Karpas-422 (cell line): ENCODE data around the gene DMD. TPM values are rescaled to one million over a fixed set of nuclear protein-coding genes. Genes with fewer than 3 reads are reported as not detected.

Experiments
- DNase-seq: peaks from one replicate; pipeline ENCODE4 v3.0.0-alpha.2; 2015
- H2AFZ ChIP-seq: fragments of 200-600 bp; sonication (generic); 2 replicates; pipeline ENCODE4 v1.6.1; 2014; ENCODE audit warnings: antibody characterized with exemption, low read length, mixed read lengths
- H3K27ac ChIP-seq: fragments of 200-600 bp; sonication (generic); 2 replicates; pipeline ENCODE4 v1.5.1; 2014; ENCODE audit warnings: mild to moderate bottlenecking, low read length, moderate library complexity
- H3K27me3 ChIP-seq: fragments of 200-600 bp; sonication (generic); 2 replicates; pipeline ENCODE4 v1.6.1; 2014; ENCODE audit warnings: low read length, mixed read lengths
- H3K36me3 ChIP-seq: fragments of 200-600 bp; sonication (generic); 2 replicates; pipeline ENCODE4 v1.6.1; 2014; ENCODE audit warnings: low read length, mixed read lengths; ENCODE audit not compliant: insufficient read depth
- H3K4me1 ChIP-seq: fragments of 200-600 bp; sonication (generic); 2 replicates; pipeline ENCODE4 v1.6.1; 2014; ENCODE audit warnings: mild to moderate bottlenecking, low read length, mixed read lengths
- H3K4me2 ChIP-seq: fragments of 200-600 bp; sonication (generic); 2 replicates; pipeline ENCODE4 v1.6.1; 2014; ENCODE audit warnings: low read length, low read depth, mild to moderate bottlenecking; ENCODE audit not compliant: poor library complexity, severe bottlenecking
- H3K4me3 ChIP-seq: fragments of 200-600 bp; sonication (generic); 2 replicates; pipeline ENCODE4 v1.5.1; 2014; ENCODE audit warnings: mild to moderate bottlenecking, antibody characterized with exemption, low read length, mixed read lengths
- H3K79me2 ChIP-seq: fragments of 200-600 bp; sonication (generic); 2 replicates; pipeline ENCODE4 v1.6.1; 2014; ENCODE audit warnings: mild to moderate bottlenecking, low read length, mixed read lengths
- H3K9ac ChIP-seq: fragments of 200-600 bp; sonication (generic); 2 replicates; pipeline ENCODE4 v1.6.0; 2014; ENCODE audit warnings: low read length
- H3K9me2 ChIP-seq: fragments of 200-600 bp; sonication (generic), shearing (Covaris generic); replicated peaks from 2 replicates; pipeline ENCODE4 v1.6.0; 2014; ENCODE audit warnings: mild to moderate bottlenecking, low read length, moderate library complexity; ENCODE audit not compliant: insufficient read depth
- H3K9me3 ChIP-seq: fragments of 300-700, 200-600 bp; sonication (generic); 2 replicates; pipeline ENCODE4 v1.6.1; 2014; ENCODE audit warnings: low read length, mixed read lengths
- H4K20me1 ChIP-seq: fragments of 200-600 bp; sonication (generic); 2 replicates; pipeline ENCODE4 v1.6.1; 2014; ENCODE audit warnings: mild to moderate bottlenecking, antibody characterized with exemption, low read length, low read depth; ENCODE audit not compliant: insufficient read depth
- total RNA-seq: library from RNA; depleted of rRNA; stranded (reverse); fragments of >200 nt; shearing (Covaris generic); gene quantifications from 2 replicates; pipeline ENCODE4 v1.2.3, GENCODE V29; 2014; ENCODE audit warnings: low replicate concordance

The DMD gene
- total RNA-seq, 1 experiment from 2014 or later = not detected

DNA sequence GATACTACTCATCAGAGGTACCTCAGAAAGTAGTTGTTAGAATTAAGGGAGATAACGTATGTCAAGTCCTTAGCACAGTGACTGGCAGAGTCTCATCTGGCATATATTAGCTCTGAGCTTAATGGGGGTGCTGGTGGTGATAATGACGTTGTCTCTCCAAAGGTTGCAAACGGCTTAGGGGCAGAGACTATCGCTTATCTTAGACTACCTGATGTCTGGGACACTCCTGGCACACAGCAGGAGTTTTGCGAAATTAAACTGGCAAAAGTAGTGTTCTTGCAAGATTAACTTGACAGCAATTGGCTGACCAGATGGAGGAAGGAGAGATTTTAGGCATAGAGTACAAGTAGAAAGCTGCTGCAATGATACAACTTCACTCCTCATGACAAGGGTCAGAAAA, 1839.4 kb downstream of the DMD start:
- DNase-seq = no peak
- Histone ChIP-seq H3K9ac (no peak overlapping the region), H2AFZ (no peak overlapping the region), H3K9me2 (no peaks in the 10 kb centered on the region), H3K36me3 (no peaks in the 10 kb centered on the region), H3K27me3 (no peaks in the 10 kb centered on the region), H3K79me2 (no peaks in the 10 kb centered on the region), H3K4me2 (no peak overlapping the region), H3K9me3 (no peaks in the 10 kb centered on the region), H3K27ac (no peak overlapping the region), H4K20me1 (no peaks in the 10 kb centered on the region), H3K4me3 (no peak overlapping the region), H3K4me1 (no peaks in the 10 kb centered on the region)

DNA sequence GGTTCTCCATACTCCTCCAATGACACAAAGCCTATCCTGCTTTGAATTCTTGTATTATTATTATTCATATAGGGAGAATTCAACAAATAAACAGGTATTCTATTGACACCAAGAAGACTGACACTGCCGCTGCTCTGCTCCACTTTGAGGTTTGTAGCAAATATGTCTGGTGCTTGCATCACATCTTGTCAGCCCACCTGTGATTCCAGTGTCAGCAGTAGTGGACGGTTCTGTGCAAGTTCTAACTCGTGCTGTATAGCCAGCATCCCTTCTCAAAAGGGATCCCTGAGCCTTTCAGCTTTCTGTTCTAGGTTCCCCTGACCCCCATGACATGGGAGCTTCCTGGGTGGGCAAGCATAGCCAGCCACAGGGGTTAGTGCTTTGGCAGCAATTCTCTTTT, 1843.5 kb downstream of the DMD start:
- Histone ChIP-seq H3K9me3 (no peaks in the 10 kb centered on the region), H3K4me3 (no peak overlapping the region), H4K20me1 (no peaks in the 10 kb centered on the region), H3K36me3 (no peaks in the 10 kb centered on the region), H2AFZ (no peak overlapping the region), H3K9ac (no peak overlapping the region), H3K79me2 (no peaks in the 10 kb centered on the region), H3K9me2 (no peaks in the 10 kb centered on the region), H3K4me1 (no peaks in the 10 kb centered on the region), H3K4me2 (no peak overlapping the region), H3K27ac (no peak overlapping the region), H3K27me3 (no peaks in the 10 kb centered on the region)
- DNase-seq = no peak

DNA sequence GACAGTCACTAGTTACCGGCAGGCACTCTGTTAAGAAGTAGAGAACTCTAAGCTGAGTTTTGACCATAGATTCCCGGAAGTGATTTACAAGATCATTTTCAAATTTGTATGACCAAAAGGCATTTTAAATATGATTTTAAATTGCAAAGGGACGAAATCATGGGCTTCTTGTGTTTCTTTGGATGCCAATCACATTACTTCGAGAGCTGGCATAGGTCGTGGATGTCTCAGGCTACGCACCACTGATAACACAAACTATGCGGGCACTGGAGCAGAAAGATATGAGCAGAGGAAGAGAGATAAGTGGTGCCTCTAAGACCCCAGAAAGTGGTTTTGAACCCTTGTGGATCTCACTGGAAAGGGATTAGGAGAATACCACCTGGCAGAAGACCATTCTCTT, 1845.3 kb downstream of the DMD start:
- Histone ChIP-seq H3K9me3 (no peaks in the 10 kb centered on the region), H3K9ac (no peak overlapping the region), H3K79me2 (no peaks in the 10 kb centered on the region), H3K27ac (no peak overlapping the region), H3K4me2 (no peak overlapping the region), H2AFZ (no peak overlapping the region), H4K20me1 (no peaks in the 10 kb centered on the region), H3K4me3 (no peak overlapping the region), H3K27me3 (no peaks in the 10 kb centered on the region), H3K9me2 (no peaks in the 10 kb centered on the region), H3K36me3 (no peaks in the 10 kb centered on the region), H3K4me1 (no peaks in the 10 kb centered on the region)
- DNase-seq = no peak

DNA sequence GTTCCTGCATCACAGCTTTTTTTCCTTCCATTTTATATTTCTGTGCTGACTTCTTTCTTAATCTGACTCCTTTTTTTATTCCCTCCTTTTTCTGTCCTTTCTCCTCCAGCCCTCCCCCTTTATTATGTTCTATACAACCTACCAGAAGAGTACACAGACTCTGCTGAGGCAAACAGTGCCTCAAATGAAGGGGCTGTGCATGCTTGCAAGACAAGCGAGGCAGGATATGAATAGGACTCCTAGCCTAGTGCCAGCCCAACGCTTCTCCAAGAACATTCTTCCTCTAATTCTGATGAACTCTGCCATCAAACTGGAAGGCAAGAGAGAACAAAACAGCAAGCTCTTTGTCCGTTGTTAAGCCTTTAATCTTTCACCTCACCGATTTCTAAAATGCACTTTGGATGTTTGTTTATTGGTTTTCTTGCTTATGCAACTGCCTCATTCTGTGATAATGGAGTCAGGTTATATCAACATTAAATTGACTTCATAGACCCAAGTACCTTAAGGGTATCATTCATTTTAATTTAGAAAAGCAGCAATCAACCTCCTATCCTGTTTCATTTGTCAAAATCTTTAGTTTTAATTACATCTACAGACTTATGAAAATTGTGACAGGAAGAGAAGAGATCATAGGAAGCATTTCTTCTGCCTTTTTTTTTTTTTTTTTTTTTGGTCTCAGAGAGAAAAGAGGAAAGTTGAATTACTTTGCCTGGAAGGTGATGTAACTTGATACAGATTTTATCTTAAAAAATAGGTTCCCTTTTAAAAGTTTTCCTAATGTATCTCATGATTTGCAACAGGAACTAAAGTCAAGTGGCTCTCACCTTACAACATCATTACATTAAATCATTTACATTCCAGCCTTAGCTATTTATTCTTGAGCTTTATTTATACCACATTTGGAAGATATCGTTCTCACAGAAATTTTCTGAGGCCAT, 1854.8 kb downstream of the DMD start:
- Histone ChIP-seq H3K79me2 (no peaks in the 10 kb centered on the region), H3K9me3 (no peaks in the 10 kb centered on the region), H3K9ac (no peak overlapping the region), H3K27ac (no peak overlapping the region), H3K9me2 (peaks cover 4% of the 10 kb centered on the region; the same call in 1 of the 2 replicates), H3K4me1 (no peaks in the 10 kb centered on the region), H2AFZ (no peak overlapping the region), H4K20me1 (no peaks in the 10 kb centered on the region), H3K36me3 (no peaks in the 10 kb centered on the region), H3K4me3 (no peak overlapping the region), H3K27me3 (no peaks in the 10 kb centered on the region), H3K4me2 (no peak overlapping the region)
- DNase-seq = no peak

DNA sequence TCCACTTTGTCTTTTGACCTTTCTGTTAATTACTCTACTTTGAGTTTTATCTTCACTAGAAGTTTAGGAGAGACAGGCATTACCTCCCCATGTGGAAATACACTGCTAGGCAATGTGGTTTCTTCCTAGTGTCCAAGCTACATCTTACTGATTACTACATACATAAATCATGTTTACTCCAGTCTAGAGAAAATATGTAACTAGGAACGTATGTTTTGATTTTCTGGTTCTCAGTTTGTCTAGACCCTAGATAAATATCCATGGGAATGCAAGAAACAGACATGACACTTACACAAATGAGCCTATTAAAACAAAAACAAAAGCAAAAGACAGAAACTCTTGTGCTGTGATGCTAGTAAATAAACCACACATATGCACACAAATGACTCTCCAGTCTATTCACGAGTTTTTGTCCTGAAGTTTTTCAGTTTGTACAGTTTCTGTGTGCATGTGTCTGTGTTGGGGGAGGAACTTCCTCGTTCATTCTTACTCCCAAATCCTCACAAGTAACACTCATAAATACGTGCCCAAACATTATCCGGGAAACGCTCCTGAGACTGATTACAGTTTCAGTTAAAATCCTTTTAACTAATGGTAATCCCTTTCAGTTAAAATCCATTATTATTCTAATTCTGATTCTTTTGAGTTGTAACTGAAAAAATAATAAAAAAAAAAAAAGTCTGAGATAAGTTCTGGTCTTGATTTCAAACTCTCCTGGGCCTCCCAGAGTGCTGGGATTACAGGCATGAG, 1856.0 kb downstream of the DMD start:
- H3K4me3 ChIP-seq = no peak overlapping the region
- H3K4me1 ChIP-seq = no peaks in the 10 kb centered on the region
- H3K9me3 ChIP-seq = no peaks in the 10 kb centered on the region
- H2AFZ ChIP-seq = no peak overlapping the region
- no peak overlapping the region for H3K27ac ChIP-seq
- no peak overlapping the region for H3K9ac ChIP-seq
- H3K27me3 ChIP-seq = no peaks in the 10 kb centered on the region
- H3K4me2 ChIP-seq = no peak overlapping the region
- no peaks in the 10 kb centered on the region for H4K20me1 ChIP-seq
- peaks cover 4% of the 10 kb centered on the region; the same call in 1 of the 2 replicates for H3K9me2 ChIP-seq
- no peaks in the 10 kb centered on the region for H3K79me2 ChIP-seq
- no peak for DNase-seq
- no peaks in the 10 kb centered on the region for H3K36me3 ChIP-seq

DNA sequence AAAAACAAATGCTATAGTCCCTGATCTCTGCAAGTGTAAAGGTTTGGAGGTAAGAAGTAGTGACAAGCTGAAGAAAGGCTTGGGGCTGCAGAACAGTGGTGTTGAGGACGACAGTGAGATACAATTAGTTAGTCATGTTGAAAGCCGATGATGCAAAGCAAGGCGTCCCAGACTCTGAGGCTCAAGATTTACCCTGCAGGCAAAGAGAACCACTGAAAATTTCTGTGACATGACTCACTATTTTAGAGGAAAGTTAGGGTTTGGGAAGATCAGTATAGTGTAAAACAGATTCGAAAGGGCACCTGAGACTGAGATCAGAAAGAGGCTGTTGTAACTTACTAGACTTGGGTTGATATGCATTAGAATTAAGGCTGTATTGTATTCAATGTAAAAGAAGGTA, 1858.3 kb downstream of the DMD start:
- Histone ChIP-seq H3K79me2 (no peaks in the 10 kb centered on the region), H3K4me2 (no peak overlapping the region), H3K4me3 (no peak overlapping the region), H4K20me1 (no peaks in the 10 kb centered on the region), H3K27ac (no peak overlapping the region), H3K27me3 (no peaks in the 10 kb centered on the region), H3K9me3 (no peaks in the 10 kb centered on the region), H2AFZ (no peak overlapping the region), H3K9ac (no peak overlapping the region), H3K4me1 (no peaks in the 10 kb centered on the region), H3K9me2 (peaks cover 4% of the 10 kb centered on the region; the same call in 1 of the 2 replicates), H3K36me3 (no peaks in the 10 kb centered on the region)
- no peak for DNase-seq

DNA sequence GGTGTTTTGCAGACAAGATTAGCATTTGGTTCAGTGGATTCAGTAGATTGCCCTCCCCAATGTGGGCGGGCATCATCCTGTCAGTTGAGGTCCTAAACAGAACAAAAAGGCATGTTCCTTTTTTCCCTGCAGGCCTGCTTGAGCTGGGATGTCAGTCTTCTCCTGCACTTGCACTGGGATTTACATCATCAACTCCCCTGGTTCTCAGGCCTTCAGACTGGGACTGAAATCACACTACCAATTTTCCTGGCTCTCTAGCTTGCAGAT, 1860.6 kb downstream of the DMD start:
- Histone ChIP-seq H2AFZ (no peak overlapping the region), H3K9ac (no peak overlapping the region), H3K4me3 (no peak overlapping the region), H3K27me3 (no peaks in the 10 kb centered on the region), H4K20me1 (no peaks in the 10 kb centered on the region), H3K4me1 (no peaks in the 10 kb centered on the region), H3K79me2 (no peaks in the 10 kb centered on the region), H3K9me2 (peaks cover 4% of the 10 kb centered on the region; the same call in 1 of the 2 replicates), H3K36me3 (no peaks in the 10 kb centered on the region), H3K27ac (no peak overlapping the region), H3K4me2 (no peak overlapping the region), H3K9me3 (no peaks in the 10 kb centered on the region)
- DNase-seq = no peak

DNA sequence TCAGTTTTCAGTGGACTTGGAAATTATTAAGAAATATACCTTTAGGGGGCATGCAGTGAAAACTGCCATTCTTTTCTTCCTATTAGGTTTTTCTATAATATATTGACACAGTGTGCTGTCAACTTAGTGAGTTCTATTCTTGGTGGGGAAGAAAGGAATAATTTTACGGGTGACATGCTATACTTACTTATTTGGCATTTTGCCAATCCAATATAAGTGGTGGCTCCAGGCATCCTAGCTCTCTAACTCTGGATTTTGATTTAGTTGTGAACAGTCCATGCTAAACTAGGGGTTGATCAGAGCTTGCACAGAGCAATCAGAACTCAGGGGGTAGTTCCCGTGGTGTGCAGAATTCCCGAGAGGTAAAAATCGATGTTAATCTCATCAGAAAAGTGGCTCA, 1861.8 kb downstream of the DMD start:
- no peak overlapping the region for H3K27ac ChIP-seq
- H3K4me2 ChIP-seq = no peak overlapping the region
- no peaks in the 10 kb centered on the region for H3K4me1 ChIP-seq
- no peaks in the 10 kb centered on the region for H4K20me1 ChIP-seq
- no peaks in the 10 kb centered on the region for H3K79me2 ChIP-seq
- no peak overlapping the region for H3K9ac ChIP-seq
- H3K36me3 ChIP-seq = no peaks in the 10 kb centered on the region
- H3K4me3 ChIP-seq = no peak overlapping the region
- DNase-seq = no peak
- H2AFZ ChIP-seq = no peak overlapping the region
- H3K27me3 ChIP-seq = no peaks in the 10 kb centered on the region
- no peaks in the 10 kb centered on the region for H3K9me3 ChIP-seq
- peaks cover 3% of the 10 kb centered on the region; the same call in 1 of the 2 replicates for H3K9me2 ChIP-seq
